ENCODE data around the gene EPHA8.

DNA sequence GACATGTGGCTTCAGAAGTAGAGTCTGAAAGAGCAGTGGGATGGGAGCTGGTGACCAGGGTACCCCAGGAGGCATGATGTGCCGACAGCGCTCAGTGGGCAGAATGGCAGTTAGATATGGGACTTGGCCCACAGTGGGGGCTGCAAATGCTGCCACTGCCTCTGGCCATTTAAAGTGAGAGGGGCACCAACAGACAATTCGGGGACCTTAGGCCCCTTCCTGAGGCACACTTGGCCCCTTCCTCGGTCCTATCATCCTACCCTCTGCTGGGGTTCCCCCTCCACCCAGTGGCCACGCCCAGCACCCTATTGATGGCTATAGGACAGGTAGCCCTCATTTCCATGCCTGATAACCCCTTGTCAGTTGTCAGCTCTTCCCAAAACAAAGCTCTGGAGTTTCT is 36.6 kb upstream of the EPHA8 start:
- no peak for TF ChIP-seq RELA (CRISPR knock-in tag; IDR thresholded peaks at IDR 0.05; ENCODE audit: borderline replicate concordance)
- no peak for TF ChIP-seq ESRRA (CRISPR knock-in tag; IDR thresholded peaks at IDR 0.05; ENCODE audit: borderline replicate concordance)
- no peak for TF ChIP-seq TEAD4 (CRISPR knock-in tag; IDR thresholded peaks at IDR 0.05)
- no peak for TF ChIP-seq CTCF (IDR thresholded peaks at IDR 0.05)
- TF ChIP-seq, protein P1, sequence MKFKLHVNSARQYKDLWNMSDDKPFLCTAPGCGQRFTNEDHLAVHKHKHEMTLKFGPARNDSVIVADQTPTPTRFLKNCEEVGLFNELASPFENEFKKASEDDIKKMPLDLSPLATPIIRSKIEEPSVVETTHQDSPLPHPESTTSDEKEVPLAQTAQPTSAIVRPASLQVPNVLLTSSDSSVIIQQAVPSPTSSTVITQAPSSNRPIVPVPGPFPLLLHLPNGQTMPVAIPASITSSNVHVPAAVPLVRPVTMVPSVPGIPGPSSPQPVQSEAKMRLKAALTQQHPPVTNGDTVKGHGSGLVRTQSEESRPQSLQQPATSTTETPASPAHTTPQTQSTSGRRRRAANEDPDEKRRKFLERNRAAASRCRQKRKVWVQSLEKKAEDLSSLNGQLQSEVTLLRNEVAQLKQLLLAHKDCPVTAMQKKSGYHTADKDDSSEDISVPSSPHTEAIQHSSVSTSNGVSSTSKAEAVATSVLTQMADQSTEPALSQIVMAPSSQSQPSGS (CRISPR knock-in tag; IDR thresholded peaks at IDR 0.05; ENCODE audit: borderline replicate concordance, low read depth): no peak
- TF ChIP-seq FOXP1 (CRISPR knock-in tag; IDR thresholded peaks at IDR 0.05; ENCODE audit: borderline replicate concordance): no peak
- TF ChIP-seq, protein P2, sequence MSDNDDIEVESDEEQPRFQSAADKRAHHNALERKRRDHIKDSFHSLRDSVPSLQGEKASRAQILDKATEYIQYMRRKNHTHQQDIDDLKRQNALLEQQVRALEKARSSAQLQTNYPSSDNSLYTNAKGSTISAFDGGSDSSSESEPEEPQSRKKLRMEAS (CRISPR knock-in tag; IDR thresholded peaks at IDR 0.05): no peak
- no peak for TF ChIP-seq USF2 (CRISPR knock-in tag; IDR thresholded peaks at IDR 0.05)
- no peak for TF ChIP-seq CREB1 (CRISPR knock-in tag; IDR thresholded peaks at IDR 0.05)
- no peak for TF ChIP-seq ATF1 (CRISPR knock-in tag; IDR thresholded peaks at IDR 0.05)
- TF ChIP-seq, protein P3, sequence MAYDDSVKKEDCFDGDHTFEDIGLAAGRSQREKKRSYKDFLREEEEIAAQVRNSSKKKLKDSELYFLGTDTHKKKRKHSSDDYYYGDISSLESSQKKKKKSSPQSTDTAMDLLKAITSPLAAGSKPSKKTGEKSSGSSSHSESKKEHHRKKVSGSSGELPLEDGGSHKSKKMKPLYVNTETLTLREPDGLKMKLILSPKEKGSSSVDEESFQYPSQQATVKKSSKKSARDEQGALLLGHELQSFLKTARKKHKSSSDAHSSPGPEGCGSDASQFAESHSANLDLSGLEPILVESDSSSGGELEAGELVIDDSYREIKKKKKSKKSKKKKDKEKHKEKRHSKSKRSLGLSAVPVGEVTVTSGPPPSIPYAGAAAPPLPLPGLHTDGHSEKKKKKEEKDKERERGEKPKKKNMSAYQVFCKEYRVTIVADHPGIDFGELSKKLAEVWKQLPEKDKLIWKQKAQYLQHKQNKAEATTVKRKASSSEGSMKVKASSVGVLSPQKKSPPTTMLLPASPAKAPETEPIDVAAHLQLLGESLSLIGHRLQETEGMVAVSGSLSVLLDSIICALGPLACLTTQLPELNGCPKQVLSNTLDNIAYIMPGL (CRISPR knock-in tag; IDR thresholded peaks at IDR 0.05): no peak
